ENCODE measurements around the gene PHACTR1. TPM values are rescaled to one million over a fixed set of nuclear protein-coding genes. Genes with fewer than 3 reads are reported as not detected.

The PHACTR1 gene
- polyA plus RNA-seq, 1 of the 3 experiments (the other 2 are of a cell fraction), result 0.12 TPM

DNA sequence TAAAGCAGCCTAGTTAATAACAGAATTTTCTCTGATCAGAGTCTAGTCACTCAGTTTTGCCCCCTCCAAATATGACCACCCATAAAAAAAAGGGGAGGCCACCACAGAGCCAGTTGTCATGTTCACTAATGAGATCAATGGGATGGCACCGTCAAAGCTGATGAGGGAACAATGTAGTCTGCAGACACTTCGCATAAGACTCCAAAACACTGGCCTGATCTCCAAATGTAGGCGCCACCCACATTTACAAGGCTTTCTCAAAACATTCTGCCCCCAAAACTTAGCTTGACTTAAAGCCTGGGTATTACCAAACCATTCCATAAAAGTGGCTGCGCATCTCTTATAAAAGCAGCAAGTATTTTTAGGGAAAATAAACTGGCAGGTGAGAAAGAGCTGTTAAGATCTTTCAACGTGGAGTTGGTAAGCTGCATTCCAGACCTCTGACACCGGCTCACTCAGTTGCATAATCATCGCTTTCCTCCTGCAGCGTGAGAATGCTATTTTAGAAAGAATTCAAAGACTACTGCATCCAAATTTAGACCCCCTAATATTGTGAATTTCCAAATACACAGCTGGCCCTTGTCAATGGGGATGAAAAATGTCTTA is 552.4 kb downstream of the PHACTR1 start:
- H2AFZ ChIP-seq (ENCODE audit: low read depth), result no peak overlapping the region
- no peaks in the 10 kb centered on the region for H3K9me3 ChIP-seq
- POLR2A ChIA-PET, result no interaction called here
- DNase-seq, result no peak
- no peaks in the 10 kb centered on the region; the same call in 1 of the 2 replicates for H3K27me3 ChIP-seq (ENCODE audit: insufficient read depth)
- CTCF ChIA-PET, result interaction anchor here (0.5 kb wide), 1 partner anchor 360 kb away, joined by 3 read pairs; no protein-coding TSS in a partner anchor
- H3K27ac ChIP-seq (ENCODE audit: low read depth in 2 of 2, low read length in 1 of 2), result no peak overlapping the region
- H3K79me2 ChIP-seq (ENCODE audit: insufficient read depth), result no peaks in the 10 kb centered on the region
- no peaks in the 10 kb centered on the region for H3K4me1 ChIP-seq (ENCODE audit: control insufficient read depth in 1 of 2, insufficient read depth in 2 of 2, low read depth in 1 of 2, low read length in 1 of 2)
- no peak overlapping the region for H3K9ac ChIP-seq
- H3K36me3 ChIP-seq (replicated peaks in 1 of 2; ENCODE audit: control insufficient read depth in 1 of 2, insufficient read depth in 2 of 2, low read length in 1 of 2), result no peaks in the 10 kb centered on the region
- no peaks in the 10 kb centered on the region for H3K9me2 ChIP-seq
- no peaks in the 10 kb centered on the region for H4K20me1 ChIP-seq (ENCODE audit: insufficient read depth)
- H3K4me3 ChIP-seq (ENCODE audit: low read depth in 2 of 2, low read length in 1 of 2), result no peak overlapping the region
- no peak overlapping the region for H3K4me2 ChIP-seq
- 60% methylated on average over 8 of the region's 8 CpGs for WGBS (ENCODE audit: low lambda C conversion rate)
- no peaks in the 10 kb centered on the region for H3F3A ChIP-seq (replicated peaks; ENCODE audit: insufficient read depth)
- TF ChIP-seq GATA2 (CRISPR knock-in tag; IDR thresholded peaks at IDR 0.05), result no peak
- no peak for TF ChIP-seq MXI1 (IDR thresholded peaks at IDR 0.05; ENCODE audit: low read depth, low read length)
- no peak for TF ChIP-seq EZH2phosphoT487 (IDR thresholded peaks at IDR 0.05; ENCODE audit: borderline replicate concordance, low read depth)
- no peak for TF ChIP-seq JUND (IDR thresholded peaks at IDR 0.05)
- no peak for TF ChIP-seq RFX5 (IDR thresholded peaks at IDR 0.05; ENCODE audit: low read length)
- TF ChIP-seq CHD2 (IDR thresholded peaks at IDR 0.05; ENCODE audit: low read length, partially characterized antibody), result no peak
- TF ChIP-seq, protein P1, sequence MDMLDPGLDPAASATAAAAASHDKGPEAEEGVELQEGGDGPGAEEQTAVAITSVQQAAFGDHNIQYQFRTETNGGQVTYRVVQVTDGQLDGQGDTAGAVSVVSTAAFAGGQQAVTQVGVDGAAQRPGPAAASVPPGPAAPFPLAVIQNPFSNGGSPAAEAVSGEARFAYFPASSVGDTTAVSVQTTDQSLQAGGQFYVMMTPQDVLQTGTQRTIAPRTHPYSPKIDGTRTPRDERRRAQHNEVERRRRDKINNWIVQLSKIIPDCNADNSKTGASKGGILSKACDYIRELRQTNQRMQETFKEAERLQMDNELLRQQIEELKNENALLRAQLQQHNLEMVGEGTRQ (IDR thresholded peaks at IDR 0.05; ENCODE audit: borderline replicate concordance, low read depth, low read length), result no peak
- no peak for TF ChIP-seq ZBTB33 (IDR thresholded peaks at IDR 0.05; ENCODE audit: borderline replicate concordance, low read depth)
- TF ChIP-seq, protein P2, sequence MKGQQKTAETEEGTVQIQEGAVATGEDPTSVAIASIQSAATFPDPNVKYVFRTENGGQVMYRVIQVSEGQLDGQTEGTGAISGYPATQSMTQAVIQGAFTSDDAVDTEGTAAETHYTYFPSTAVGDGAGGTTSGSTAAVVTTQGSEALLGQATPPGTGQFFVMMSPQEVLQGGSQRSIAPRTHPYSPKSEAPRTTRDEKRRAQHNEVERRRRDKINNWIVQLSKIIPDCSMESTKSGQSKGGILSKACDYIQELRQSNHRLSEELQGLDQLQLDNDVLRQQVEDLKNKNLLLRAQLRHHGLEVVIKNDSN (IDR thresholded peaks at IDR 0.05; ENCODE audit: borderline replicate concordance, low read depth), result no peak
- TF ChIP-seq EP300 (IDR thresholded peaks at IDR 0.05; ENCODE audit: borderline replicate concordance in 1 of 2, low read depth in 1 of 2, low read length in 1 of 2), result no peak
- TF ChIP-seq RXRA (IDR thresholded peaks at IDR 0.05; ENCODE audit: borderline replicate concordance, low read depth), result no peak
- TF ChIP-seq SIN3A (IDR thresholded peaks at IDR 0.05; ENCODE audit: borderline replicate concordance, low read depth, low read length), result no peak

Data from SK-N-SH (cell line).